GM21717 (cell line): ENCODE data around the gene KANSL3.

ENCODE experiments used
- ATAC-seq: cut with Tn5 transposase; IDR thresholded peaks from one replicate; pipeline ENCODE4 v1.9.1; 2021; ENCODE audit warnings: mild to moderate bottlenecking, moderate library complexity; ENCODE audit not compliant: unreplicated experiment

The KANSL3 gene

DNA sequence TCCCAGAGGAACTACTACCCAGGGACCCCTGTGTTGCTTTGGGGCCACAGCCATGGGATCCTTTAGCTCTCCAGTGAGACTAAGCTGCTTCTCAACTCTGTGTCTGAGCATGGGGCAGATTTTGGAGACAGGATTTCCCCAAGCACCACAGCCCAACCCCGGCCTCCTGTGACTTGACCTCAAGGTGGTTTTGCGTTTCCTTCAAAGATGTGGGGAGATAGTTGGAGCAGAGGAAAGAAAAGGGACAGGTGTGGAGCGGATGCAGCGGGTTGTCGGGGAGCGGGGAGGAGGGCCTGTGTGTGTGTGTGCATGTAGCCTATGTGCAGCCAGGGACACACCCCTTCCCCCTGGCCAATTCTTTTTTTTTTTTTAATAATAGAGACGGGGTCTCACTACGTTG, 91.3 kb downstream of the KANSL3 start:
- ATAC-seq, result no peak

DNA sequence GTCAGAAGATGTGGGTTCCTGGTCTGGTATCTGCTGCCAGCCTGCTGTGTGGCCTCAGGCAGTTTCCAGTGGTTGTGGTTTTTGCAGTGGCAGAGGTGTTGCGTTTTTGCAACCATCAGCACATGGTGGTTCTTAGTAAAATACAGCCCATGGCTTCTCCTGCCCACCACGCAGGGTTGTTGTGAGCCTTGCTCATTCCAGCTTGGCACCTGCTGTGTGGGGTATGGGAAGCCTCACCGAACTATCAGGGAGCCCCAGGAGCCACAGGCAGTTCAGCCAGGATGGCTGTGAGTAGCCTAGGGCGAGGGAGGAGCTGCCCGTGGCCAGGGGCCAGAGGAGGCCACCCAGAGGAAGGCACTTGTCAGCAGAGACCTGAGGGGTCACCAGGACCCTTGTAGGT, 91.8 kb downstream of the KANSL3 start:
- no peak for ATAC-seq
